ENCODE measurements around the gene SARM1. TPM values are rescaled to one million over a fixed set of nuclear protein-coding genes. Genes with fewer than 3 reads are reported as not detected.

The SARM1 gene
- total and polyA plus RNA-seq, 9 of the 15 experiments (the other 6 are each of a cell fraction or from before 2014, with no cell fraction given) = 0.04 to 0.55 (median 0.11) TPM; not detected in 2

GRCh38 chr17:28386391-28386790 lies 14.9 kb downstream of the SARM1 start:
- peaks cover 12 to 23% of the 10 kb centered on the region in 2 experiments; a peak in 4 of 5 replicates for H3K4me1 ChIP-seq (replicated peaks in 1 of 2; ENCODE audit: control insufficient read depth in 2 of 2, insufficient read depth in 2 of 2, low read length in 2 of 2)
- no peak overlapping the region for H2AFZ ChIP-seq (ENCODE audit: low read depth, low read length)
- BruUV-seq (replicated peaks) = no TSS peak
- no peak for DNase-seq (ENCODE audit: extremely low read depth in 1 of 4, low spot score in 3 of 4)
- H3K27ac ChIP-seq (ENCODE audit: extremely low read depth, low read depth, low read length) = no peak overlapping the region
- no peaks in the 10 kb centered on the region for H3K36me3 ChIP-seq (ENCODE audit: control insufficient read depth, insufficient read depth, low read length)
- TF ChIP-seq ZNF395 (CRISPR knock-in tag; IDR thresholded peaks at IDR 0.05) (no peak), ATF3 (IDR thresholded peaks at IDR 0.05) (no peak), ATF3 (CRISPR knock-in tag; conservative IDR thresholded peaks at IDR 0.05) (no peak), E2F3 (CRISPR knock-in tag; IDR thresholded peaks at IDR 0.05) (no peak), FOSL1 (tag; conservative IDR thresholded peaks at IDR 0.05) (no peak), HNRNPUL1 (IDR thresholded peaks at IDR 0.05; ENCODE audit: low read length) (no peak), ZNF79 (CRISPR knock-in tag; IDR thresholded peaks at IDR 0.05; ENCODE audit: low read depth) (no peak), NR0B1 (IDR thresholded peaks at IDR 0.05; ENCODE audit: partially characterized antibody) (no peak), RBM17 (IDR thresholded peaks at IDR 0.05; ENCODE audit: borderline replicate concordance, low read depth, low read length) (no peak), HIVEP1 (CRISPR knock-in tag; IDR thresholded peaks at IDR 0.05) (no peak)
- H3K4me2 ChIP-seq (ENCODE audit: insufficient read depth, low read length) = no peak overlapping the region
- in situ Hi-C loops (cut with MboI) = no loop called here
- H3K4me3 ChIP-seq = no peak overlapping the region
- no peak overlapping the region for H3K9ac ChIP-seq (ENCODE audit: insufficient read depth in 1 of 2, low read depth in 2 of 2, low read length in 2 of 2)
- H3K9me1 ChIP-seq (ENCODE audit: control insufficient read depth, insufficient read depth, low read length) = no peaks in the 10 kb centered on the region
- H3K27me3 ChIP-seq (ENCODE audit: control insufficient read depth in 2 of 2, insufficient read depth in 2 of 2, low read length in 2 of 2) = peaks cover 11 to 41% of the 10 kb centered on the region in 2 experiments; a peak in 3 of 5 replicates
- no peaks in the 10 kb centered on the region for H3K9me3 ChIP-seq (replicated peaks; ENCODE audit: control insufficient read depth, insufficient read depth, low read depth, low read length)
- no peaks in the 10 kb centered on the region for H4K20me1 ChIP-seq (replicated peaks; ENCODE audit: control insufficient read depth, insufficient read depth, low read length)
- POLR2A ChIA-PET = interaction anchor here (0.6 to 1.2 kb wide), 2 partner anchors 13 to 15 kb away, joined by 3 read pairs; no protein-coding TSS in a partner anchor
- intact Hi-C loops (cut with micrococcal nuclease) = no loop called here
- no peaks in the 10 kb centered on the region for H3K79me2 ChIP-seq (ENCODE audit: control insufficient read depth, insufficient read depth, low read length)
- CTCF ChIA-PET (ENCODE audit: low intra/inter-chr PET ratio) = no interaction called here
- FAIRE-seq = no peak
- no peak for ATAC-seq

Data from K562 (cell line).